Mesenchymal stem cell (in vitro differentiated cells and primary cell): ENCODE data around the gene RHOBTB3.
"Not testable (repeated sequence)": the region's sequence is repeated elsewhere in the genome, so short reads cannot be mapped to it uniquely, and the experiment has no call there.

Experiments used
- DNase-seq: peaks from one replicate; pipeline ENCODE4 v3.0.0-alpha.2; 2013
- H2AFZ ChIP-seq: one replicate; pipeline ENCODE4 v1.6.1; 2013; ENCODE audit warnings: low read depth, mild to moderate bottlenecking, control low read depth, inconsistent platforms, low read length, moderate library complexity
- H2AK5ac ChIP-seq: 2 replicates; pipeline ENCODE4 v1.6.1; 2013; ENCODE audit warnings: low read length, moderate library complexity, mild to moderate bottlenecking, inconsistent platforms; ENCODE audit not compliant: severe bottlenecking
- H2BK120ac ChIP-seq: one replicate; pipeline ENCODE4 v1.6.1; 2013; ENCODE audit warnings: low read depth, mild to moderate bottlenecking, inconsistent platforms, low read length, moderate library complexity
- H2BK12ac ChIP-seq, 2 experiments: one replicate each; pipeline ENCODE4 v1.6.1; 2013; ENCODE audit warnings: inconsistent platforms in 2 of 2, low read length in 2 of 2, mild to moderate bottlenecking in 2 of 2, moderate library complexity in 2 of 2, control low read depth in 1 of 2
- H2BK15ac ChIP-seq: one replicate; pipeline ENCODE4 v1.6.1; 2013; ENCODE audit warnings: mild to moderate bottlenecking, low read depth, inconsistent platforms; ENCODE audit not compliant: poor library complexity, severe bottlenecking
- H2BK5ac ChIP-seq: 2 replicates; pipeline ENCODE4 v1.6.1; 2013; ENCODE audit warnings: low read depth, mild to moderate bottlenecking, low read length, control low read depth, inconsistent platforms; ENCODE audit not compliant: poor library complexity, severe bottlenecking
- H3K14ac ChIP-seq, 2 experiments: one replicate each; pipeline ENCODE4 v1.6.1; 2013; ENCODE audit warnings: inconsistent platforms in 2 of 2, low read length in 2 of 2, control low read depth in 1 of 2, mild to moderate bottlenecking in 1 of 2, moderate library complexity in 1 of 2
- H3K18ac ChIP-seq, 2 experiments: one replicate each; pipeline ENCODE4 v1.6.1; 2013; ENCODE audit warnings: inconsistent platforms in 2 of 2, low read length in 2 of 2, control low read depth in 1 of 2, low read depth in 1 of 2, mild to moderate bottlenecking in 1 of 2
- H3K23ac ChIP-seq, 2 experiments: one replicate each; pipeline ENCODE4 v1.6.1; 2013; ENCODE audit warnings: inconsistent platforms in 2 of 2, low read length in 2 of 2, mild to moderate bottlenecking in 2 of 2, moderate library complexity in 2 of 2, control low read depth in 1 of 2
- H3K27ac ChIP-seq: 2 replicates; pipeline ENCODE4 v1.5.1; 2013; ENCODE audit warnings: mild to moderate bottlenecking, moderate library complexity, low read length, control low read depth, inconsistent platforms; ENCODE audit not compliant: poor library complexity, severe bottlenecking
- H3K27me3 ChIP-seq, 2 experiments: 2 replicates each; pipeline versions ENCODE4 v1.6.1 to v1.7.0; 2013; ENCODE audit warnings: low read length in 2 of 2, mild to moderate bottlenecking in 2 of 2, moderate library complexity in 2 of 2, control low read depth in 1 of 2, inconsistent platforms in 1 of 2; ENCODE audit not compliant: control insufficient read depth in 1 of 2, insufficient read depth in 1 of 2
- H3K36me3 ChIP-seq, 2 experiments: 2 replicates each; pipeline versions ENCODE4 v1.6.1 to v1.7.0; 2013; ENCODE audit warnings: low read length in 2 of 2, control low read depth in 1 of 2, inconsistent platforms in 1 of 2, low read depth in 1 of 2, mild to moderate bottlenecking in 1 of 2; ENCODE audit not compliant: insufficient read depth in 2 of 2, control insufficient read depth in 1 of 2
- H3K4ac ChIP-seq, 2 experiments: one replicate each; pipeline ENCODE4 v1.6.1; 2013; ENCODE audit warnings: inconsistent platforms in 2 of 2, low read length in 2 of 2, mild to moderate bottlenecking in 2 of 2, moderate library complexity in 2 of 2, control low read depth in 1 of 2, low read depth in 1 of 2
- H3K4me1 ChIP-seq: 2 replicates; pipeline ENCODE4 v1.6.1; 2013; ENCODE audit warnings: low read depth, low read length, control low read depth; ENCODE audit not compliant: control insufficient read depth, insufficient read depth
- H3K4me2 ChIP-seq: 2 replicates; pipeline ENCODE4 v1.6.1; 2013; ENCODE audit warnings: low read length, mild to moderate bottlenecking, inconsistent platforms; ENCODE audit not compliant: poor library complexity, severe bottlenecking
- H3K4me3 ChIP-seq, 2 experiments: 2 replicates each; pipeline versions ENCODE4 v1.5.1 to v1.7.0; 2013; ENCODE audit warnings: low read length in 2 of 2, mild to moderate bottlenecking in 2 of 2, control low read depth in 1 of 2, low read depth in 1 of 2; ENCODE audit not compliant: insufficient read depth in 1 of 2
- H3K79me1 ChIP-seq: replicated peaks from 2 replicates; pipeline ENCODE4 v1.6.1; 2013; ENCODE audit warnings: mild to moderate bottlenecking, control low read depth, low read length, inconsistent platforms; ENCODE audit not compliant: poor library complexity, severe bottlenecking
- H3K9ac ChIP-seq: 2 replicates; pipeline ENCODE4 v1.7.0; 2013; ENCODE audit warnings: mild to moderate bottlenecking, low read length, moderate library complexity
- H3K9me3 ChIP-seq: 2 replicates; pipeline ENCODE4 v1.7.0; 2013; ENCODE audit warnings: mild to moderate bottlenecking, low read length; ENCODE audit not compliant: control insufficient read depth
- H4K8ac ChIP-seq: one replicate; pipeline ENCODE4 v1.6.1; 2013; ENCODE audit warnings: inconsistent platforms, mild to moderate bottlenecking, low read length, moderate library complexity
- H4K91ac ChIP-seq: one replicate; pipeline ENCODE4 v1.6.1; 2013; ENCODE audit warnings: mild to moderate bottlenecking, low read length, inconsistent platforms
- WGBS: methylation state at CpG from one replicate; pipeline ENCODE4 v1.1.7; 2013; ENCODE audit warnings: mixed read lengths; 5-methylcytosine and 5-hydroxymethylcytosine counted together

The RHOBTB3 gene

GRCh38 chr5:95711501-95712346, 19.4 kb upstream of the RHOBTB3 start:
- no peak overlapping the region for H3K14ac ChIP-seq
- H3K9ac ChIP-seq: no peak overlapping the region
- H4K8ac ChIP-seq: peak overlapping the region; percentile 91
- 32% methylated on average over 24 of the region's 27 CpGs for WGBS
- no peaks in the 10 kb centered on the region for H3K79me1 ChIP-seq
- peak overlapping the region in 1 of 2 experiments; percentile 13 for H3K4ac ChIP-seq
- H2BK120ac ChIP-seq: peak overlapping the region; percentile 73
- no peaks in the 10 kb centered on the region for H3K27me3 ChIP-seq
- no peak for DNase-seq
- no peak overlapping the region for H2BK5ac ChIP-seq
- peak overlapping the region; percentile 89 for H4K91ac ChIP-seq
- H3K27ac ChIP-seq: peak overlapping the region; percentile 17
- no peak overlapping the region for H2AK5ac ChIP-seq
- no peak overlapping the region for H2BK15ac ChIP-seq
- peak overlapping the region; percentile 58 to 96 for H3K18ac ChIP-seq
- peak overlapping the region; percentile 61 to 95 for H2BK12ac ChIP-seq
- peaks cover 10% of the 10 kb centered on the region for H3K4me1 ChIP-seq
- H3K36me3 ChIP-seq: no peaks in the 10 kb centered on the region
- H3K4me3 ChIP-seq: no peak overlapping the region
- H3K23ac ChIP-seq: no peak overlapping the region
- no peak overlapping the region for H2AFZ ChIP-seq
- no peaks in the 10 kb centered on the region for H3K9me3 ChIP-seq
- no peak overlapping the region for H3K4me2 ChIP-seq

DNA sequence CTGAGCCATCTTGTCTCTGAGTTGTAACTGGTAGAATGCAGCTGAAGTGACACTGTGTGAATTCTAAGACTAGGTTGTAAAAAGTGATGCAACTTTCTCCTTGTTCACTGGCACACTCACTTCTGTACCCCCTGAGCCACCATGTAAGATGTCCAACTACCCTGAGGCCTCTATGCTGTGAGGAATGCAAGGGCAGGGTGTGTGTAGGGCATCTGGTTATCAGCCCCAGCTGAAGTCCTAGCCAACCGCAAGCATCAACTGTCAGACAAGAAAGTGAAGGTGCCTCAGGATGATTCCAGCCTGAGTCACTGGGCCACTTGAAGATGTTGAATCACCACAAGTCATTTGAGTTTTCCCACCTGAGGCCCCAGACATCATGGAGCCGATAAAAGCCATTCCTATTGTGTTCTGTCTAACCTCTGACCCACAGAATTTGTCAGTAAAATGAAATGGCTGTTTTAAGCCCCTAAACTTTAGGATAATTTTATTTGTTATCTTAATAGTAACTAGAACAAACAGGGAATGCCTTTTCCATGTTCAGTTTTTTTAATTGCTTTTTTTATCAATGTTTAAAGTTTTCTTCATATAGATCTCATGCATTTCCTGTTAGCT, 18.7 kb upstream of the RHOBTB3 start:
- Histone ChIP-seq H3K4me1 (peaks cover 10% of the 10 kb centered on the region), H3K27ac (peak overlapping the region; percentile 17), H3K4me2 (no peak overlapping the region), H2AFZ (no peak overlapping the region), H3K18ac (peak overlapping the region in 1 of 2 experiments; percentile 40), H3K23ac (no peak overlapping the region), H3K79me1 (no peaks in the 10 kb centered on the region), H2BK12ac (peak overlapping the region in 1 of 2 experiments; percentile 61), H2AK5ac (no peak overlapping the region), H3K9me3 (no peaks in the 10 kb centered on the region), H3K27me3 (no peaks in the 10 kb centered on the region), H4K8ac (peak overlapping the region; percentile 1), H2BK120ac (no peak overlapping the region), H3K4ac (no peak overlapping the region), H3K36me3 (no peaks in the 10 kb centered on the region), H3K14ac (no peak overlapping the region), H4K91ac (no peak overlapping the region), H3K4me3 (no peak overlapping the region), H2BK15ac (no peak overlapping the region), H2BK5ac (no peak overlapping the region), H3K9ac (no peak overlapping the region)
- 0% methylated on average over 1 of the region's 2 CpGs for WGBS
- DNase-seq: peak; percentile 91

DNA sequence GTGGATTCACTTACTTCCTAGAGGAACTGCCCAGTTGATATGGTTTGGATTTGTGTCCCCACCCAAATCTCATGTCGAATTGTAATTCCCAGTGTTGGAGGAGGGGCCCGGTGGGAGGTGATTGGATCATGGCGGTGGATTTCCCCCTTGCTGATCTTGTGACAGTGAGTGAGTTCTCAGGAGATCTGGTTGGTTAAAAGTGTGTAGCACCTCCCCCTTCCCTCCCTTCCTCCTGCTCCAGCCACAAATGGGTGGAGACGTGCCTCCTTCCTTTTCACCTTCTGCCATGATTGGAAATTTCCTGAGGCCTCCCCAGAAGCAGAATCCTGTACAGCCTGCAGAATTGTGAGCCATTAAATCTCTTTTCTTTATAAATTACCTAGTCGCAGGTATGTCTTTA, 17.9 kb upstream of the RHOBTB3 start:
- not testable (repeated sequence) for DNase-seq, H3K4me2 ChIP-seq, H2AK5ac ChIP-seq

GRCh38 chr5:95713960-95714710, 17.0 kb upstream of the RHOBTB3 start:
- Histone ChIP-seq H2BK15ac (no peak overlapping the region), H3K18ac (no peak overlapping the region), H3K23ac (no peak overlapping the region), H2AK5ac (no peak overlapping the region), H3K9me3 (no peaks in the 10 kb centered on the region), H3K79me1 (no peaks in the 10 kb centered on the region), H3K14ac (no peak overlapping the region), H2BK120ac (no peak overlapping the region), H4K8ac (no peak overlapping the region), H2BK12ac (no peak overlapping the region), H3K4ac (no peak overlapping the region), H3K4me3 (no peak overlapping the region), H4K91ac (no peak overlapping the region), H2BK5ac (no peak overlapping the region), H3K9ac (no peak overlapping the region), H3K4me2 (no peak overlapping the region), H3K36me3 (no peaks in the 10 kb centered on the region), H3K27ac (no peak overlapping the region), H2AFZ (no peak overlapping the region), H3K27me3 (no peaks in the 10 kb centered on the region), H3K4me1 (peaks cover 10% of the 10 kb centered on the region)
- peak; percentile 59 for DNase-seq
- WGBS: 85% methylated on average over 4 of the region's 4 CpGs

More for the DNA sequence above, 17.9 kb upstream of the RHOBTB3 start:
- H2BK12ac ChIP-seq, H3K9ac ChIP-seq, H3K79me1 ChIP-seq, H2BK120ac ChIP-seq, H3K4me1 ChIP-seq, H3K14ac ChIP-seq, H3K9me3 ChIP-seq, H3K27ac ChIP-seq, H3K4me3 ChIP-seq, H3K18ac ChIP-seq, H3K27me3 ChIP-seq, H3K23ac ChIP-seq, H2BK5ac ChIP-seq, H4K91ac ChIP-seq, H3K4ac ChIP-seq, H2BK15ac ChIP-seq, H3K36me3 ChIP-seq, H2AFZ ChIP-seq: not testable (repeated sequence)
- peak overlapping the region; percentile 69 for H4K8ac ChIP-seq
- 60% methylated on average over 1 of the region's 5 CpGs for WGBS
